Neural progenitor cell (in vitro differentiated cells): ENCODE measurements around the gene ALLC.
"Not testable (repeated sequence)": the region's sequence is repeated elsewhere in the genome, so short reads cannot be mapped to it uniquely, and the experiment has no call there.

Experiments used
- EZH2 ChIP-seq: fragments of 200-600 bp; sonication (generic); IDR thresholded peaks from 2 replicates; pipeline ENCODE4 v1.6.1; 2017; ENCODE audit warnings: antibody characterized with exemption, mild to moderate bottlenecking, moderate library complexity
- EZH2phosphoT487 ChIP-seq: fragments of 200-600 bp; sonication (generic); IDR thresholded peaks from 2 replicates; pipeline ENCODE4 v1.6.1; 2017; ENCODE audit warnings: antibody characterized with exemption
- TF ChIP-seq, protein P1 (sequence below): fragments of 200-600 bp; sonication (generic); IDR thresholded peaks from 2 replicates; pipeline ENCODE4 v1.5.1; 2017; ENCODE audit warnings: antibody characterized with exemption, mild to moderate bottlenecking

DNA sequence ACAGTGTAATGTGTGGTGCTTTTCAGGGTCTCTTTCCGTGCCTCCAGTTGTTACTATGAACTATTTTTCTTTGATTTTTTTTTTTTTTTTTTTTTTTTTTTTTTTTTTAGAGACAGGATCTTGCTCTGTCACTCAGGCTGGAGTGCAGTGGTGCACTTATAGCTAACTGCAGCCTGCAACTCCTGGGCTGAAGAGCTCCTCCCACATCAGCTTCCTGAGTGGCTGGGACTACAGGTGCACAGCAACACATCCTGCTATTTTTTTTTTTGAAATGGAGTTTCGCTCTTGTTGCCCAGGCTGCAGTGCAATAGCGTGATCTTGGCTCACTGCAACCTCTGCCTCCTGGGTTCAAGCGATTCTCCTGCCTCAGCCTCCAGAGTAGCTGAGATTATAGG lies 48.7 kb upstream of the ALLC start:
- TF ChIP-seq, protein P1, sequence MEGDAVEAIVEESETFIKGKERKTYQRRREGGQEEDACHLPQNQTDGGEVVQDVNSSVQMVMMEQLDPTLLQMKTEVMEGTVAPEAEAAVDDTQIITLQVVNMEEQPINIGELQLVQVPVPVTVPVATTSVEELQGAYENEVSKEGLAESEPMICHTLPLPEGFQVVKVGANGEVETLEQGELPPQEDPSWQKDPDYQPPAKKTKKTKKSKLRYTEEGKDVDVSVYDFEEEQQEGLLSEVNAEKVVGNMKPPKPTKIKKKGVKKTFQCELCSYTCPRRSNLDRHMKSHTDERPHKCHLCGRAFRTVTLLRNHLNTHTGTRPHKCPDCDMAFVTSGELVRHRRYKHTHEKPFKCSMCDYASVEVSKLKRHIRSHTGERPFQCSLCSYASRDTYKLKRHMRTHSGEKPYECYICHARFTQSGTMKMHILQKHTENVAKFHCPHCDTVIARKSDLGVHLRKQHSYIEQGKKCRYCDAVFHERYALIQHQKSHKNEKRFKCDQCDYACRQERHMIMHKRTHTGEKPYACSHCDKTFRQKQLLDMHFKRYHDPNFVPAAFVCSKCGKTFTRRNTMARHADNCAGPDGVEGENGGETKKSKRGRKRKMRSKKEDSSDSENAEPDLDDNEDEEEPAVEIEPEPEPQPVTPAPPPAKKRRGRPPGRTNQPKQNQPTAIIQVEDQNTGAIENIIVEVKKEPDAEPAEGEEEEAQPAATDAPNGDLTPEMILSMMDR = not testable (repeated sequence)
- TF ChIP-seq EZH2, EZH2phosphoT487: not testable (repeated sequence)
